Transverse colon (tissue), 4 donors: ENCODE measurements around the gene SLC38A1. TPM values are rescaled to one million over a fixed set of nuclear protein-coding genes. Genes with fewer than 3 reads are reported as not detected.

Experiments
- DNase-seq: peaks from one replicate; pipeline ENCODE4 v3.0.0-alpha.2; 2019
- H3K27ac ChIP-seq, 4 donors: fragments of 200-600 bp; sonication (generic); 2 replicates each; pipeline ENCODE4 v1.5.1; 2016 to 2018; ENCODE audit warnings: inconsistent platforms in 4 of 4
- H3K27me3 ChIP-seq: fragments of 200-600 bp; sonication (generic); 2 replicates; pipeline ENCODE4 v1.5.1; 2017; ENCODE audit warnings: inconsistent platforms
- H3K36me3 ChIP-seq, 4 donors: fragments of 200-600 bp; sonication (generic); 2 replicates each; pipeline ENCODE4 v1.5.1; 2017 to 2019; ENCODE audit warnings: inconsistent platforms in 4 of 4
- H3K4me1 ChIP-seq, 4 donors: fragments of 200-600 bp; sonication (generic); 2 replicates each; pipeline ENCODE4 v1.5.1; 2017 to 2020; ENCODE audit warnings: inconsistent platforms in 4 of 4
- H3K4me3 ChIP-seq, 4 donors: fragments of 200-600 bp; sonication (generic); 1 replicate in 1 of 4; 2 replicates in 3 of 4; pipeline versions ENCODE4 v1.5.1 to v1.6.1; 2017 to 2019; ENCODE audit warnings: inconsistent platforms in 4 of 4
- H3K9me3 ChIP-seq, 2 donors: fragments of 200-600 bp; sonication (generic); 2 replicates each; pipeline ENCODE4 v1.5.1; 2017 to 2019; ENCODE audit warnings: inconsistent platforms in 2 of 2
- CTCF ChIP-seq, 5 experiments: fragments of 200-600 bp in 3 of 5; fragments of 450-650 bp in 2 of 5; sonication (generic) in 3 of 5; IDR thresholded peaks; 1 replicate in 2 of 5; 2 replicates in 3 of 5; pipeline ENCODE4 v1.5.1; 2016 to 2017; ENCODE audit warnings: antibody characterized with exemption in 5 of 5, inconsistent platforms in 3 of 5, mild to moderate bottlenecking in 2 of 5, moderate library complexity in 1 of 5
- EP300 ChIP-seq: sonication (generic); formaldehyde crosslinking; IDR thresholded peaks from one replicate; pipeline ENCODE4 v1.6.1; 2017; ENCODE audit warnings: antibody characterized with exemption, low read depth
- POLR2A ChIP-seq: fragments of 450-650 bp; IDR thresholded peaks from one replicate; pipeline ENCODE4 v1.6.1; 2016; ENCODE audit warnings: antibody characterized with exemption, mild to moderate bottlenecking, moderate library complexity
- POLR2AphosphoS5 ChIP-seq, 3 donors: sonication (generic); formaldehyde crosslinking; IDR thresholded peaks; one replicate each; pipeline ENCODE4 v1.6.1; 2016; ENCODE audit warnings: antibody characterized with exemption in 3 of 3
- WGBS, 2 donors: methylation state at CpG; one replicate each; pipeline ENCODE4 v1.1.5; 2018; ENCODE audit warnings: low coverage in 1 of 2; 5-methylcytosine and 5-hydroxymethylcytosine counted together
- in situ Hi-C, 4 donors: fragments of 200-750 bp; cut with MboI; loops; one replicate each; pipeline versions ENCODE4 v1.15.0 to v1.15.1; 2017; ENCODE audit warnings: low sequenced_read_pairs in 3 of 4, low pct_ligation_motif_present in 1 of 4, low pct_unique_long_range_greater_than_20kb in 1 of 4
- intact Hi-C: fragments of 100-400 bp; cut with DNase I; formaldehyde crosslinking; loops from one replicate; pipeline ENCODE4 v1.15.1; 2023; ENCODE audit warnings: low total_unique reads
- total RNA-seq, 4 donors: library from RNA; depleted of rRNA; stranded (reverse); fragments of >200 nt; gene quantifications; one replicate each; pipeline ENCODE4 v1.1.0, GENCODE V29; 2016

SLC38A1 gene
- total RNA-seq, 4 donors from 2014 or later = 36.8 to 139 (median 117) TPM

- TF ChIP-seq POLR2AphosphoS5 (IDR thresholded peaks at IDR 0.05) = peak; percentile 13 to 63 (median 62)
- TF ChIP-seq POLR2A = peak; percentile 56
- TF ChIP-seq CTCF (IDR thresholded peaks at IDR 0.05) = no peak
- no peak for TF ChIP-seq EP300
- Histone ChIP-seq H3K4me1 (peaks cover 0 to 64% (median 25%) of the 10 kb centered on the region in 4 donors), H3K36me3 (no peaks in the 10 kb centered on the region), H3K4me3 (peak overlapping the region; percentile 59 to 75 (median 70)), H3K27me3 (no peaks in the 10 kb centered on the region), H3K27ac (peak overlapping the region; percentile 92 to 96 (median 93)), H3K9me3 (no peaks in the 10 kb centered on the region)
- intact Hi-C loops = loop anchor here (10.0 kb wide), 2 partner anchors 112 to 118 kb away; no protein-coding TSS in a partner anchor
- DNase-seq = peak; percentile 71
- WGBS, 2 donors = 4 to 6% methylated on average over 8 to 27 of the region's 33 CpGs
- in situ Hi-C loops = loop anchor here in 2 of 4 donors (10.0 to 25.0 kb wide), 2 partner anchors 52 to 105 kb away; no protein-coding TSS in a partner anchor
Observed at GRCh38 chr12:46266869-46267574, 1.8 kb downstream of the SLC38A1 start.

- no peak for TF ChIP-seq POLR2A
- no peak for TF ChIP-seq CTCF (IDR thresholded peaks at IDR 0.05)
- TF ChIP-seq POLR2AphosphoS5 (IDR thresholded peaks at IDR 0.05) = peak in 1 of 3 donors; percentile 50
- Histone ChIP-seq H3K27me3 (no peaks in the 10 kb centered on the region), H3K4me3 (peak overlapping the region; percentile 59 to 75 (median 70)), H3K9me3 (no peaks in the 10 kb centered on the region), H3K27ac (peak overlapping the region; percentile 92 to 96 (median 93)), H3K4me1 (peaks cover 0 to 71% (median 27%) of the 10 kb centered on the region in 4 donors), H3K36me3 (no peaks in the 10 kb centered on the region)
- WGBS, 2 donors = 15 to 28% methylated on average over 7 of the region's 7 CpGs
- peak; percentile 63 for DNase-seq
- in situ Hi-C loops = loop anchor here in 2 of 4 donors (10.0 to 25.0 kb wide), 2 partner anchors 52 to 104 kb away; no protein-coding TSS in a partner anchor
- intact Hi-C loops = loop anchor here (10.0 kb wide), 2 partner anchors 112 to 118 kb away; no protein-coding TSS in a partner anchor
Observed at GRCh38 chr12:46266382-46266791, 2.5 kb downstream of the SLC38A1 start.

- Histone ChIP-seq H3K27ac (peak overlapping the region; percentile 92 to 96 (median 93)), H3K4me1 (peaks cover 0 to 77% (median 32%) of the 10 kb centered on the region in 4 donors), H3K36me3 (no peaks in the 10 kb centered on the region), H3K27me3 (no peaks in the 10 kb centered on the region), H3K9me3 (no peaks in the 10 kb centered on the region), H3K4me3 (peak overlapping the region in 2 of 4 donors; percentile 70 to 75)
- in situ Hi-C loops = loop anchor here in 2 of 4 donors (10.0 to 25.0 kb wide), 2 partner anchors 51 to 103 kb away; no protein-coding TSS in a partner anchor
- no peak for DNase-seq
- intact Hi-C loops = loop anchor here (10.0 kb wide), 2 partner anchors 111 to 119 kb away; no protein-coding TSS in a partner anchor
- no peak for TF ChIP-seq CTCF (IDR thresholded peaks at IDR 0.05)
- TF ChIP-seq POLR2A = no peak
- TF ChIP-seq EP300 = no peak
- TF ChIP-seq POLR2AphosphoS5 (IDR thresholded peaks at IDR 0.05) = no peak
- WGBS, 2 donors = 75 to 85% methylated on average over 2 to 3 of the region's 3 CpGs
Observed at GRCh38 chr12:46265734-46266133, 3.1 kb downstream of the SLC38A1 start.

GRCh38 chr12:46265102-46265501 is 3.7 kb downstream of the SLC38A1 start:
- peak overlapping the region in 1 of 4 donors; percentile 75 for H3K4me3 ChIP-seq
- peak overlapping the region in 2 of 4 donors; percentile 92 to 94 for H3K27ac ChIP-seq
- H3K36me3 ChIP-seq = no peaks in the 10 kb centered on the region
- TF ChIP-seq EP300 = no peak
- TF ChIP-seq POLR2A = no peak
- no peak for TF ChIP-seq CTCF (IDR thresholded peaks at IDR 0.05)
- TF ChIP-seq POLR2AphosphoS5 (IDR thresholded peaks at IDR 0.05) = no peak
- no peaks in the 10 kb centered on the region for H3K27me3 ChIP-seq
- no peaks in the 10 kb centered on the region for H3K9me3 ChIP-seq
- peaks cover 0 to 79% (median 38%) of the 10 kb centered on the region in 4 donors for H3K4me1 ChIP-seq
- intact Hi-C loops (loop anchor here (10.0 kb wide), 2 partner anchors 110 to 120 kb away; no protein-coding TSS in a partner anchor), in situ Hi-C loops (loop anchor here in 2 of 4 donors (10.0 to 25.0 kb wide), 2 partner anchors 50 to 103 kb away; no protein-coding TSS in a partner anchor)
- DNase-seq = no peak
